ENCODE results near the gene TEKT3. TPM values are rescaled to one million over a fixed set of nuclear protein-coding genes. Genes with fewer than 3 reads are reported as not detected.

Gene TEKT3
- total RNA-seq, 4 donors from 2014 or later = 0.41 to 0.48 TPM; not detected in 2

DNA sequence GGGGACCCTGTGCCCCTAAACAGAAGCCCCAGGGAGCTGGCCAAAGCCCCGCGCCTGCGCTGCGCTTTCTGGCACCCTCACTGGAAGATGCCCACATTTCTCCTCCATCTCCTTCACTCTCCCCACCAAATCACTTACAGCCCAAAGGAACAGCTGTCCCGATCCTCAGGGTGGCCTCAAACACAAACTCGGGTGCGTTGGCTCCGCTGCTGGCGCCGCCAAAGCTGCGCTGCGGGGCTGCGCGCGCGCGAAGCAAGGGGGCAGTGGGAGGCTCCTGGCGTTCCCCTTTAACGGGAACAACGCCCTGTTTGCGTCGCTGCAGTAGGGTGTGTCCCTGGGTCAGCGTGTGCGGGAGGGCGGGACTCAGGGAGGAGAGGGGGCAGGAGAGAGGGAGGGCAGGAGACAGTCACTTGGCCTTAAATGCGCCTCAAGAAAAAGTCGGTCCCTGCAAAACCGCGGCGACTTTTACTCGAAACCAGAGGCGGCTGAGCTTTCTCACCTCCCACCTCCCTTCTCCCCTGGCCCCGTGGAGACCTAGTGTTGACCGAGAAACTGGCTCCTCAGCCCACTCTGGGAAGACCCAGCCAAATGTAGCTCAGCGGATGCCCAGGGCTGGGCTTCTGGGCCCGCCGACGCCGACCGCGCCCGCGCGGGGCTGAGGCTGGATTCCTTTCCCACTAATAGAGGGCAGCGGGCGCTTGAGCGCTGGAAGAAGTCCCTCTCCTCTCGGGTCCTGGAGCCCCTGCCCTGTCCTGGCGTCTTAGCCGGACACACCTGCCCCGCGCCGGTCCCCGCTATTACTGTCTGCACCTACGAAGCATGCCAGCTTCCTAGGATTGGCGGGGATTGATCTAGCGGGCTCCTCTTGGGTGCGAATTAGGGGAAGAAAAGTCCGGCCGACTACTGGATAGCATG is 78.8 kb downstream of the TEKT3 start:
- Histone ChIP-seq H3K9me3 (no peaks in the 10 kb centered on the region), H3K36me3 (no peaks in the 10 kb centered on the region), H3K4me1 (peaks cover 23 to 74% (median 60%) of the 10 kb centered on the region in 4 donors), H3K27me3 (peaks cover 8% of the 10 kb centered on the region), H3K4me3 (peak overlapping the region; percentile 47 to 67 (median 51)), H3K27ac (peak overlapping the region; percentile 92 to 97 (median 94))
- peak; percentile 85 for DNase-seq
- intact Hi-C loops (cut with DNase I; ENCODE audit: low total_unique reads) (loop anchor here (5.0 kb wide), 2 partner anchors 45 to 90 kb away; no protein-coding TSS in a partner anchor), in situ Hi-C loops (cut with MboI; ENCODE audit: low pct_ligation_motif_present in 1 of 4, low pct_unique_long_range_greater_than_20kb in 1 of 4, low sequenced_read_pairs in 3 of 4) (loop anchor here in 3 of 4 donors (5.0 to 25.0 kb wide), 4 partner anchors 92 to 242 kb away; no protein-coding TSS in a partner anchor)
- peak; percentile 87 for TF ChIP-seq POLR2A (IDR thresholded peaks at IDR 0.05)
- TF ChIP-seq, protein P1, sequence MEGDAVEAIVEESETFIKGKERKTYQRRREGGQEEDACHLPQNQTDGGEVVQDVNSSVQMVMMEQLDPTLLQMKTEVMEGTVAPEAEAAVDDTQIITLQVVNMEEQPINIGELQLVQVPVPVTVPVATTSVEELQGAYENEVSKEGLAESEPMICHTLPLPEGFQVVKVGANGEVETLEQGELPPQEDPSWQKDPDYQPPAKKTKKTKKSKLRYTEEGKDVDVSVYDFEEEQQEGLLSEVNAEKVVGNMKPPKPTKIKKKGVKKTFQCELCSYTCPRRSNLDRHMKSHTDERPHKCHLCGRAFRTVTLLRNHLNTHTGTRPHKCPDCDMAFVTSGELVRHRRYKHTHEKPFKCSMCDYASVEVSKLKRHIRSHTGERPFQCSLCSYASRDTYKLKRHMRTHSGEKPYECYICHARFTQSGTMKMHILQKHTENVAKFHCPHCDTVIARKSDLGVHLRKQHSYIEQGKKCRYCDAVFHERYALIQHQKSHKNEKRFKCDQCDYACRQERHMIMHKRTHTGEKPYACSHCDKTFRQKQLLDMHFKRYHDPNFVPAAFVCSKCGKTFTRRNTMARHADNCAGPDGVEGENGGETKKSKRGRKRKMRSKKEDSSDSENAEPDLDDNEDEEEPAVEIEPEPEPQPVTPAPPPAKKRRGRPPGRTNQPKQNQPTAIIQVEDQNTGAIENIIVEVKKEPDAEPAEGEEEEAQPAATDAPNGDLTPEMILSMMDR (IDR thresholded peaks at IDR 0.05) = peak in 1 of 5 experiments; percentile 8
- peak; percentile 59 for TF ChIP-seq EP300 (IDR thresholded peaks at IDR 0.05; ENCODE audit: low read depth)
- TF ChIP-seq POLR2AphosphoS5 (IDR thresholded peaks at IDR 0.05) = peak; percentile 92 to 96 (median 96)
- 6% methylated on average over 59 of the region's 60 CpGs; no CpG with 5 or more reads in 1 of the 2 donors for WGBS, 2 donors (ENCODE audit: low coverage in 1 of 2)

DNA sequence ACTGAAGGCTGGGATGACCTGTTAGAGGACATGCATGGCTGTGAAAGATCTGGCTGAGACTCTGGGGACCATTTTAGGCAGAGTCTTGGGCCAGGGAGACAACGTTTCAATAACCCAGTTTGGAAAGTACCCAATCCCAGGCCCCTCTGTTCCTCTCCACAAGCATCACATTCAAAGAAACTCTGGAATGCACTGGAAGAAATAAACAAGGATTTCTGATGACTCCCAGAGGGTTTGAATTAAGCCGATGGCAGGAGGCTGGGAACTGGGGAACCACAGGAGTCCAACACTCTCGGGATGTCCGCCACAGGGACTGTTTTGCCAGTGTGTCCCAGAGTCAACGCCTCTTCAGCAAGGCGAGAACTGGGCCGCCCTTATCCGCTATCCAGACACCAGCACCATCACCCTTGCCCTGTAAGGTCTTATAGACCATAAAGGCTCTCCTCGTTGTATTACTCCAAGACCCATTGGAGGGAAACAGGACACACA is 79.6 kb downstream of the TEKT3 start:
- Histone ChIP-seq H3K27ac (peak overlapping the region; percentile 92 to 97 (median 94)), H3K36me3 (no peaks in the 10 kb centered on the region), H3K4me1 (peaks cover 30 to 81% (median 65%) of the 10 kb centered on the region in 4 donors), H3K9me3 (no peaks in the 10 kb centered on the region), H3K4me3 (peak overlapping the region; percentile 37 to 67 (median 50)), H3K27me3 (peaks cover 8% of the 10 kb centered on the region)
- WGBS, 2 donors (ENCODE audit: low coverage in 1 of 2) = 9% methylated on average over 9 of the region's 9 CpGs; no CpG with 5 or more reads in 1 of the 2 donors
- TF ChIP-seq, protein P1 (IDR thresholded peaks at IDR 0.05) = no peak
- TF ChIP-seq POLR2A (IDR thresholded peaks at IDR 0.05) (no peak), EP300 (IDR thresholded peaks at IDR 0.05; ENCODE audit: low read depth) (no peak), POLR2AphosphoS5 (IDR thresholded peaks at IDR 0.05) (no peak)
- intact Hi-C loops (cut with DNase I; ENCODE audit: low total_unique reads) = loop anchor here (2.0 to 5.0 kb wide), 3 partner anchors 45 to 195 kb away; no protein-coding TSS in a partner anchor
- peak; percentile 20 for DNase-seq
- in situ Hi-C loops (cut with MboI; ENCODE audit: low pct_ligation_motif_present in 1 of 4, low pct_unique_long_range_greater_than_20kb in 1 of 4, low sequenced_read_pairs in 3 of 4) = loop anchor here in 3 of 4 donors (5.0 to 25.0 kb wide), 4 partner anchors 93 to 243 kb away; no protein-coding TSS in a partner anchor

DNA sequence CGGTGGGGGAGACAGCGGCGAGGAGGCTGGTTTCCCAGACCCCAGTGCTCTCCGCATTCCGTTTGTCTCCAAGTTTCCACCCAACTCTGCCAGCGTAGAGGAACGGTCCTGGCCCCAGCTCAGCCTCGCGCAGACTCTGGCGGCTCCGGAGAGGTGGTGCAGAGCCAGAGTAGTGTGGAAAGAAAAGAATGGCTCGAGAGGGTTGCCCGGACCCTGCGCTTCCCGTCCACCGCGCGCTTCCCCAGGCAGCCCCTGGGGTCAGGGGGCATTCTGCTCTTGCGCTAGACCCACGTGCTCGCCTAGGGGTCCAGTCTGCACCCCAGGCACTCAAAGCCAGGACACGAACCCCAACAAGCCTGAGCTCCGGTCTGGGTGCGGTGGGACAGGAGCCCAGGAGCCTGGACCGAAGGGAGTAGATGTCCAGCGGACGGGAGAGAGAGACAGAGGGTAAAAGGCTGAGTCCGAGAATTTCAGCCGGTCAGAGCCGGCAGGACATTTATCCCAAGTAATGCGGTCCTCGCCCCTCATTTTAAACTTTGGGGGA is 80.1 kb downstream of the TEKT3 start:
- Histone ChIP-seq H3K4me1 (peaks cover 31 to 86% (median 70%) of the 10 kb centered on the region in 4 donors), H3K36me3 (no peaks in the 10 kb centered on the region), H3K9me3 (no peaks in the 10 kb centered on the region), H3K4me3 (peak overlapping the region; percentile 37 to 67 (median 50)), H3K27ac (peak overlapping the region; percentile 92 to 97 (median 94)), H3K27me3 (peaks cover 8% of the 10 kb centered on the region)
- TF ChIP-seq EP300 (IDR thresholded peaks at IDR 0.05; ENCODE audit: low read depth) = no peak
- TF ChIP-seq, protein P1 (IDR thresholded peaks at IDR 0.05) = peak in 2 of 5 experiments; percentile 5 to 45
- intact Hi-C loops (cut with DNase I; ENCODE audit: low total_unique reads) (loop anchor here (2.0 to 5.0 kb wide), 3 partner anchors 46 to 195 kb away; no protein-coding TSS in a partner anchor), in situ Hi-C loops (cut with MboI; ENCODE audit: low pct_ligation_motif_present in 1 of 4, low pct_unique_long_range_greater_than_20kb in 1 of 4, low sequenced_read_pairs in 3 of 4) (loop anchor here in 3 of 4 donors (5.0 to 25.0 kb wide), 4 partner anchors 93 to 243 kb away; no protein-coding TSS in a partner anchor)
- 6% methylated on average over 32 of the region's 32 CpGs; no CpG with 5 or more reads in 1 of the 2 donors for WGBS, 2 donors (ENCODE audit: low coverage in 1 of 2)
- DNase-seq = peak; percentile 49
